Effector CD4-positive, alpha-beta T cell (primary cell): ENCODE measurements around the gene SRR.
"Not testable (repeated sequence)": the region's sequence is repeated elsewhere in the genome, so short reads cannot be mapped to it uniquely, and the experiment has no call there.

ENCODE experiments used
- DNase-seq: peaks from one replicate; pipeline ENCODE4 v3.0.0-alpha.2; 2020

Gene SRR

GRCh38 chr17:2292100-2292499 lies 11.7 kb upstream of the SRR start:
- DNase-seq, result no peak

GRCh38 chr17:2295575-2295974 lies 8.2 kb upstream of the SRR start:
- no peak for DNase-seq

- DNase-seq, result no peak
Measured at GRCh38 chr17:2297023-2297422, 6.7 kb upstream of the SRR start.

- no peak for DNase-seq
Measured at GRCh38 chr17:2299136-2299535, 4.6 kb upstream of the SRR start.

GRCh38 chr17:2299756-2300155 lies 4.0 kb upstream of the SRR start:
- no peak for DNase-seq

GRCh38 chr17:2302778-2303203 lies 959 bp upstream of the SRR start:
- DNase-seq, result no peak

GRCh38 chr17:2304931-2305330 lies 1.2 kb downstream of the SRR start:
- no peak for DNase-seq

- no peak for DNase-seq
Measured at GRCh38 chr17:2309338-2310154, 5.8 kb downstream of the SRR start.

GRCh38 chr17:2312736-2313135 lies 9.0 kb downstream of the SRR start:
- no peak for DNase-seq

- DNase-seq, result not testable (repeated sequence)
Measured at GRCh38 chr17:2316916-2317205, 13.1 kb downstream of the SRR start.

- DNase-seq, result no peak
Measured at GRCh38 chr17:2317796-2318195, 14.0 kb downstream of the SRR start.

- no peak for DNase-seq
Measured at GRCh38 chr17:2319051-2319450, 15.3 kb downstream of the SRR start.

- no peak for DNase-seq
Measured at GRCh38 chr17:2321399-2321798, 17.6 kb downstream of the SRR start.

GRCh38 chr17:2323629-2324314 lies 20.0 kb downstream of the SRR start:
- no peak for DNase-seq

- DNase-seq, result no peak
Measured at GRCh38 chr17:2331303-2331702, 27.6 kb downstream of the SRR start.

- DNase-seq, result no peak
Measured at GRCh38 chr17:2335726-2336214, 32.0 kb downstream of the SRR start.

- DNase-seq, result peak; percentile 86
Measured at GRCh38 chr17:2336215-2336851, 32.6 kb downstream of the SRR start, which contains the start of gene TSR1. Gene TSR1, minus strand, starts transcription at chr17:2336457. Its CDS starts 30 bp downstream, at chr17:2336427.

- DNase-seq, result peak; percentile 73
Measured at GRCh38 chr17:2336852-2337543, 33.2 kb downstream of the SRR start, which contains the start of gene SGSM2. Gene SGSM2, plus strand, starts transcription at chr17:2337501. Its CDS starts 188 bp downstream, at chr17:2337689.

- DNase-seq, result peak; percentile 40
Measured at GRCh38 chr17:2337544-2338314, 34.0 kb downstream of the SRR start.

- DNase-seq, result no peak
Measured at GRCh38 chr17:2338315-2338657, 34.5 kb downstream of the SRR start.

- no peak for DNase-seq
Measured at GRCh38 chr17:2343421-2343820, 39.7 kb downstream of the SRR start.

GRCh38 chr17:2344528-2344927 lies 40.8 kb downstream of the SRR start:
- no peak for DNase-seq
